ENCODE measurements around the gene IL15RA. TPM values are rescaled to one million over a fixed set of nuclear protein-coding genes. Genes with fewer than 3 reads are reported as not detected.

The IL15RA gene
- total RNA-seq, 1 experiment from 2014 or later, result 1.9 TPM

GRCh38 chr10:5906651-5907050, 70.7 kb downstream of the IL15RA start:
- ATAC-seq (no peak), DNase-seq (ENCODE audit: low spot score) (no peak)
- H3K4me1 Mint-ChIP-seq, result no peaks in the 10 kb centered on the region
- H3K27ac Mint-ChIP-seq, result no peak overlapping the region; the same call in 1 of the 2 replicates
- H3K9me3 Mint-ChIP-seq, result no peaks in the 10 kb centered on the region
- H3K27me3 Mint-ChIP-seq (ENCODE audit: low read depth), result no peaks in the 10 kb centered on the region
- ChIA-PET POLR2A (no interaction called here), CTCF (no interaction called here)
- no peak for TF ChIP-seq ESRRA (CRISPR knock-in tag; IDR thresholded peaks at IDR 0.05; ENCODE audit: borderline replicate concordance)
- TF ChIP-seq RORB (CRISPR knock-in tag; IDR thresholded peaks at IDR 0.05), result no peak
- TF ChIP-seq JUN (CRISPR knock-in tag; IDR thresholded peaks at IDR 0.05), result no peak
- TF ChIP-seq CDX4 (CRISPR knock-in tag; IDR thresholded peaks at IDR 0.05; ENCODE audit: borderline replicate concordance), result no peak
- no peak for TF ChIP-seq PRDM15 (CRISPR knock-in tag; IDR thresholded peaks at IDR 0.05)
- no peak for TF ChIP-seq ZNF423 (CRISPR knock-in tag; IDR thresholded peaks at IDR 0.05)
- no peak for TF ChIP-seq GRHL2 (CRISPR knock-in tag; IDR thresholded peaks at IDR 0.05; ENCODE audit: insufficient replicate concordance, severe bottlenecking)
- H3K4me3 Mint-ChIP-seq, result no peak overlapping the region
- peaks cover 63% of the 10 kb centered on the region for H3K36me3 Mint-ChIP-seq

GRCh38 chr10:5905854-5906507, 71.4 kb downstream of the IL15RA start:
- no peaks in the 10 kb centered on the region for H3K4me1 Mint-ChIP-seq
- no peak overlapping the region for H3K4me3 Mint-ChIP-seq
- peaks cover 56% of the 10 kb centered on the region for H3K36me3 Mint-ChIP-seq
- H3K9me3 Mint-ChIP-seq, result no peaks in the 10 kb centered on the region
- no peak; the same call in 1 of the 2 replicates for ATAC-seq
- POLR2A ChIA-PET, result no interaction called here
- no peak overlapping the region for H3K27ac Mint-ChIP-seq
- H3K27me3 Mint-ChIP-seq (ENCODE audit: low read depth), result no peaks in the 10 kb centered on the region
- CTCF ChIA-PET, result no interaction called here
- no peak for DNase-seq (ENCODE audit: low spot score)
- TF ChIP-seq USF2 (CRISPR knock-in tag; IDR thresholded peaks at IDR 0.05) (no peak), HMGA2 (CRISPR knock-in tag; IDR thresholded peaks at IDR 0.05) (no peak), ZSCAN18 (CRISPR knock-in tag; IDR thresholded peaks at IDR 0.05) (no peak), ZNF219 (CRISPR knock-in tag; IDR thresholded peaks at IDR 0.05; ENCODE audit: borderline replicate concordance) (no peak), ATF6 (CRISPR knock-in tag; IDR thresholded peaks at IDR 0.05) (no peak), PRDM15 (CRISPR knock-in tag; IDR thresholded peaks at IDR 0.05) (no peak), ZNF281 (CRISPR knock-in tag; IDR thresholded peaks at IDR 0.05) (no peak), ZNF671 (CRISPR knock-in tag; IDR thresholded peaks at IDR 0.05) (no peak), ERG (CRISPR knock-in tag; IDR thresholded peaks at IDR 0.05) (no peak), SMAD4 (CRISPR knock-in tag; IDR thresholded peaks at IDR 0.05) (no peak), EMX1 (CRISPR knock-in tag; IDR thresholded peaks at IDR 0.05) (no peak)

All from WTC11 (cell line).